ENCODE measurements around the gene IFNA1.

IFNA1 gene

DNA sequence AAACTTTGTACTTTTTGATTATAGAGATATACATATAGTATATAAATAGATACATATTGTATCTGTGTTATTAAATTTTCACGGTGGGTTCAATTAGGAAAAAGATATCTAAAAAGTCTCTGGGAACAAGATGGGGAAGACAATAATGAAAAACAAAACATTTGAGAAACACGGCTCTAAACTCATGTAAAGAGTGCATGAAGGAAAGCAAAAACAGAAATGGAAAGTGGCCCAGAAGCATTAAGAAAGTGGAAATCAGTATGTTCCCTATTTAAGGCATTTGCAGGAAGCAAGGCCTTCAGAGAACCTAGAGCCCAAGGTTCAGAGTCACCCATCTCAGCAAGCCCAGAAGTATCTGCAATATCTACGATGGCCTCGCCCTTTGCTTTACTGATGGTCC, at the start of gene IFNA1:
Gene IFNA1 (plus strand): TSS at position 301 of the 400 bp plus-strand sequence. CDS start 69 bp downstream, at position 370.
- no peak for DNase-seq
- Mint-ChIP-seq H3K4me3 (no peak within 1 kb of the TSS), H3K36me3 (ENCODE audit: low read depth) (no peaks in the 10 kb centered on the region), H3K27ac (no peak within 1 kb of the TSS), H3K9me3 (no peaks in the 10 kb centered on the region), H3K27me3 (peaks cover 6% of the 10 kb centered on the region), H3K4me1 (ENCODE audit: low read depth) (peaks cover 12% of the 10 kb centered on the region)

DNA sequence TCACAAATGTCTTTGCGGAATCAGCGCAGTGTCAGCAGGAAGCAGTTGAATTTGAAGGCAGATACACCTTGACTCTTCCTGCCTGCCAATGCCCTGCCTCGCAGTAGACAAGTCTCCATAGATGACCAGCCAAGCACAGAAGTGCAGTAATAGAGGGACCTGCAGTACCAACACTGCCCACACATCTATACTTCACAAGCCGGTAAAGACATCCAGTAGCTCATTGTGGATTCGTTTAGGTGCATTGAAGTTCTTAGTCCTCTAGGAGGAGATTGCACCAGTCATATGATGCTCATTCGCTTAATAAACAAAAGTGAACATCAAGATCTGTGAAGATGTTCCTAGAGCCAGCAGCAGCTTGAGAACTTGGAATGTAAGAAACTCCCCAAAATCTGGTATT, 48.0 kb upstream of the IFNA1 start:
- Mint-ChIP-seq H3K9me3 (no peaks in the 10 kb centered on the region), H3K27ac (no peak overlapping the region), H3K27me3 (peaks cover 60% of the 10 kb centered on the region)

DNA sequence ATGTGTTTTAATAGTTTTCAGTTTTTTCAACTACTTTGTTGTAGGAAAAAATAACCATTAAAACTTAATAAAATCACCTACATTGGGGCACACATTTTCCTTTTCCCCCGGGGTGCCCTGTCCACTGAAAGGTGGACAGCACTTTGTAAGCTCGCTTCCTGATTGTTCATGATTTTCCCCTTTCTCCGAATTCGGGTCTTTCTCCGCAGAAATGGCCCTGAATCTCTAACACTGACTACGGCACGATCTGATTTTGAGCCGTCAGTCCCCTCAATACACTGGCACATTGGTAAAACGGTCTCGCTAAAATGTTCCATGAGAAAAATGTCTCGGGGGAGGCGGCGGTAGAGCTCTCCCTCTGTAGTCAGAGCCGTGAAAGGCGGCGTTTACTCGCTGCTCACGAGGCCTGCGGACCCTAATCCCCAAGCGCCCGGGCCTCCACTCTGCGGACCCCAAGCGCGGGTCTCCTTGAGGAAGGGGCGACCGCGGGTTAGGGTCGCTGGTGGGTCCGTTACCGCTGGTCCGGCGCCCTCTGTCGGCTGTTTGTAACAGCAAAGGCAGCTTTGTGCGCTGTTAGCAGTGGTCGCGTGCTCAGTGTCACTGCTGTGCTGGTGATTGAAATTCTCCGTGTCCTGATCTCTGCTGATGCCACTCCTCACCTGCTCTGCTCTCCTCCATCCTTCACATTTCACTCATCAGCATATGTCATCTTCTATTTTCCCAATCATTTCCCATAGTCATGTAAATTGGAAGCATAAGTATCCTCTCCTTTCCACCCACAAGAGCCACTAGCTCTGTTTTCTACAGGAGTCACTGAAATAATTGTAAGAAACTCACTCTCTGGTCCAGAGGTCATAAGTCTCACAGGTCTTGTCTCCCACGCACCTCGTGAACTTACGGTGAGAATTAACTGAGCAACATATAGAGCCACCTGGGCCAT, 44.2 kb upstream of the IFNA1 start:
- H3K36me3 Mint-ChIP-seq (ENCODE audit: low read depth), result no peaks in the 10 kb centered on the region
- peak; percentile 79 for DNase-seq
- peaks cover 68% of the 10 kb centered on the region for H3K27me3 Mint-ChIP-seq
- H3K9me3 Mint-ChIP-seq, result no peaks in the 10 kb centered on the region
- no peak overlapping the region for H3K27ac Mint-ChIP-seq
- H3K4me1 Mint-ChIP-seq (ENCODE audit: low read depth), result peaks cover 23% of the 10 kb centered on the region
- peak overlapping the region; percentile 68 for H3K4me3 Mint-ChIP-seq

More for the DNA sequence above, 48.0 kb upstream of the IFNA1 start:
- H3K36me3 Mint-ChIP-seq (ENCODE audit: low read depth), result no peaks in the 10 kb centered on the region
- H3K4me3 Mint-ChIP-seq, result no peak overlapping the region
- DNase-seq, result no peak
- H3K4me1 Mint-ChIP-seq (ENCODE audit: low read depth), result peaks cover 11% of the 10 kb centered on the region

DNA sequence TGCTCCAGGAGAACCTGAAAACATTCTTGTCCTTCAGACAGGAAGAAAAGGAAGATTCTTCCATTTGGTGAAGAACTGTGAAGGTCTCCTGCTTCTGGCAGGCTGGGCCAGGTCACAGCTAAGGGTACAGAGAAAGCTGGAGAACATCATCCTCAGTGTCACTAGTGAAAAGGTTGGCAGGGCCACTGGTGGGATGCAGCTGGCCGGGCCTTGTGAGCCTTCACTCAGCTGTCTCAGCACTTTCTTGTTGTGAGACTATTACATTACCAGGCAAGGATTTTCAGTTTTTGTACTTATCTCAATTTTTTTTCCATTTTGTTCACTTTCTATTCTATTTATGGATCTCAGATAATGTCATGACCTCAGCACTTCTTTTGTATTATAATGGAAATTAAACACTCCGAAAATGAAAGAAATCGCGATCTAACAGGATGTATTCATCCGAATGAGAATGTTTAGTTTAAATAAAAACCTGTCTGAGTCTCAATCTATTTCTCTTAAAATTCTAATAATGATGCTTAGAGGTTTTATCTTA, 41.2 kb upstream of the IFNA1 start:
- Mint-ChIP-seq H3K9me3 (no peaks in the 10 kb centered on the region), H3K4me3 (no peak overlapping the region), H3K4me1 (ENCODE audit: low read depth) (peaks cover 29% of the 10 kb centered on the region), H3K27me3 (peaks cover 74% of the 10 kb centered on the region), H3K36me3 (ENCODE audit: low read depth) (no peaks in the 10 kb centered on the region), H3K27ac (no peak overlapping the region)
- no peak for DNase-seq

DNA sequence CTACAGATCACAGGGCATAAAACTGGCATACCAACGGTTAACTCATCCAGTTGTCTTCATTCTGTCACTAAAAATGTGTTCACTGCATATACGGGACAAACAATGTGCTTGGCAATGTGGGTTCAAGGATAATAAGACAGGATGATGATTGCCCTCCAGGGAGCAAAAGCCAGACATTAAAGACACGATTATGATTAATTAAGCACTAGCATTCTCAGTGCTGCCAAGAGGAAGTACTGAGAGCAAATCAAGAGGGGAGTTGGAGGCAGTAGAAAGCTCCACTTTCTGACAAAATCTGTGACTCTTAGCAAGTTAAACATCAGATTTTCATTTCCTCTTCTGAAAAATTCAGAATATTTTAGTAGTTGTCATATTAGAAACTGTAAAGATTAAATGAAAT, 40.3 kb upstream of the IFNA1 start:
- H3K4me1 Mint-ChIP-seq (ENCODE audit: low read depth), result peaks cover 29% of the 10 kb centered on the region
- peaks cover 78% of the 10 kb centered on the region for H3K27me3 Mint-ChIP-seq
- no peaks in the 10 kb centered on the region for H3K9me3 Mint-ChIP-seq
- H3K27ac Mint-ChIP-seq, result no peak overlapping the region
- H3K36me3 Mint-ChIP-seq (ENCODE audit: low read depth), result no peaks in the 10 kb centered on the region
- no peak for DNase-seq
- no peak overlapping the region for H3K4me3 Mint-ChIP-seq

DNA sequence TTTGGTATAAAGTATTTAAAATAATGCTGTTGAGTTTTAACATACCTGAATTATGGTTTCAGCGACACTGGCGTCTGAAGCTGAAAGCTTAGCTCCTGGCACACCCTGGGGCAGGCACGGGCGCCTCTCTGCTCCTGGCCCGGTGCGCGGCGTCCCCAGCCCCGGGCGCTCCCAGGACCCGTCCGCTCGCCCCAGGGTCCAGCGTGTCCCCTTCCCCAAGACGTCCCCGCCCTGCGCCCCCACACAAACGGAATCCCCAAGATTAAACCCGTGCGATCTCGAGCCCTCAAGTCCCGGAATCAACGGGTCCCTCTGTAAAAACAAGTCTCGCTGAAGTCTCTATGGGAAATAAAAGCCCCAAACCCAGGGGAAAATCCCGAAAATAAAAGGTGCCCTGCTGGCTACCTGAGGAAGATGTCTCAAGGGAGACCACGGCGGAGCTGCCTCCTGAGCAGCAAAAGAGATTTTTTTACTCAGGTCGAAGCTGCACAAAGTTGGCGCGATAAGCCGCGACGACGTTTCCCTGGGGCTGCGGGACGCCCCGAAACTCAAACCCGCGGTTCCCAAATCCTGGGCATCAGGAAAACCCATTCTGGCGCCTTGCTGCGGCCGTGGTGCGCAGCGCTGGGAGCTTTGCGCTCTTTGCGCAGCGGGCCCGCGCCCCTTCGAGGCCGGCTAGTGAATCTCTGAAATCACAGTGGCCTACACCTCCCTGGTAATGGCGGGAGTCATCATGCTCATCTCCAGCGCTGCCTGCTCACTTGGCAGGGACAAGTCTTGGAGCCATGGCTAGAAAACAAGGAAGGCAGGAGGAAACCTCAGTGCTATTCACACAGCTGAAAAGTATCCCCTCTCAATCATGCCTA, 37.6 kb upstream of the IFNA1 start:
- Mint-ChIP-seq H3K4me3 (peak overlapping the region; percentile 65), H3K36me3 (ENCODE audit: low read depth) (no peaks in the 10 kb centered on the region), H3K4me1 (ENCODE audit: low read depth) (peaks cover 18% of the 10 kb centered on the region), H3K9me3 (no peaks in the 10 kb centered on the region), H3K27me3 (peaks cover 57% of the 10 kb centered on the region), H3K27ac (no peak overlapping the region)
- DNase-seq, result peak; percentile 49

DNA sequence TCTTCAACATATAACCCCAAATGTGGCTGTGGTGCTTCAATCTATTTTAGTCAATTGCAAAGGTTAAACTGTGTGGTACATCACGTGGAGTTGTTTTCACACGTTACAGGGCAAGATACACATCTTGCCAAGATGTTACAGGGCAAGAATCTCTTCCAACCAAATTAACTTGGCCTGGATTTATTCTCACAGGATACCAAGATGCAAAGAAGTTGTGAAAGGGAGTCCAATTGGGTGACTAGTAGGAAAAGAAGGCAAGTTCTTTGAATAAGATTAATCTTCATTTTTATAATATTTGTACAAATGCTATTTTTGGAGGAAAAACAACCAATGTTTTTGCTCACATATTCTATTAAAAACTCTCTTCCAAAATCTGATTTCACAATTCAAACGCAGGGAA, 36.1 kb upstream of the IFNA1 start:
- no peak for DNase-seq
- no peaks in the 10 kb centered on the region for H3K9me3 Mint-ChIP-seq
- H3K4me3 Mint-ChIP-seq, result no peak overlapping the region
- peaks cover 42% of the 10 kb centered on the region for H3K27me3 Mint-ChIP-seq
- H3K4me1 Mint-ChIP-seq (ENCODE audit: low read depth), result peaks cover 14% of the 10 kb centered on the region
- H3K36me3 Mint-ChIP-seq (ENCODE audit: low read depth), result no peaks in the 10 kb centered on the region
- no peak overlapping the region for H3K27ac Mint-ChIP-seq

DNA sequence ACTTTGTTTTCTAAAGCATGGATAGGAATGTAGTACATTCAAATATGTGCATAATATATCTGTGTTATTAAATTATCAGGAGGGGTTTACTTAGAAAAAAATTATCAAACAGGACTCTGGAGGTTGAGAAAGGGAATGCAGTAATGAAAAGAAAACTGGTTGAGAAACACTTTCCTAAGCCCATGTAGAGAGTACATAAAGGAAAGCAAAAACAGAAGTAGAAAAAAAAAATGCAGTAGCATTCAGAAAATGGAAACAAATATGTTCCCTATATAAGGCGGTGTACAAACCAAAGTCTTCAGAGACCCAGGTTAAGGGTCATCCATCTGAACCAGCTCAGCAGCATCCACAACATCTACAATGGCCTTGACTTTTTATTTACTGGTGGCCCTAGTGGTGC, 31.4 kb upstream of the IFNA1 start, which contains the start of gene IFNA8:
Gene IFNA8 (plus strand): TSS at position 301 of the 400 bp plus-strand sequence. CDS start 60 bp downstream, at position 361.
- Mint-ChIP-seq H3K4me3 (no peak within 1 kb of the TSS), H3K27ac (no peak within 1 kb of the TSS), H3K36me3 (ENCODE audit: low read depth) (no peaks in the 10 kb centered on the region), H3K4me1 (ENCODE audit: low read depth) (peaks cover 5% of the 10 kb centered on the region), H3K9me3 (no peaks in the 10 kb centered on the region), H3K27me3 (peaks cover 11% of the 10 kb centered on the region)
- no peak for DNase-seq

DNA sequence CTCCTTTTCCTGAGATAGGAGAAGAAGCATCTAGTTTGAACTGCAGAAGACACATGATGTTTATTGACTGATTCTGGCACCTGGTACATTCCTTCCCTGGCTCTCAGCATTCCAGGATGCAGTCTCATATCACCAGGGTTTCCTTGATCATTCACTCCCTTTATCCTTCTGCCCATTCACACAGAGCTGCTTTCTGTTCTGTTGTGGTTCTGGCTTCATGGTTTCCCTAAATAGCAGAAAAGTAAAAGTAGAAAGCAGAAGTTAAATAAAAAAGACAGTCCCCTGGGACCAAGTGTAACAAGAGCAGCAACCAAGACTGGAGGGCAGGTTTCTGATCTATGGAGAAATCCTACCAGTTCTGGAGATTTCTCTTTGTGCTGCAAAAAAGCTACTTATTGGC, 28.1 kb upstream of the IFNA1 start:
- Mint-ChIP-seq H3K27ac (no peak overlapping the region), H3K4me1 (ENCODE audit: low read depth) (peaks cover 6% of the 10 kb centered on the region), H3K4me3 (no peak overlapping the region), H3K9me3 (no peaks in the 10 kb centered on the region), H3K36me3 (ENCODE audit: low read depth) (no peaks in the 10 kb centered on the region), H3K27me3 (peaks cover 3% of the 10 kb centered on the region)
- no peak for DNase-seq

DNA sequence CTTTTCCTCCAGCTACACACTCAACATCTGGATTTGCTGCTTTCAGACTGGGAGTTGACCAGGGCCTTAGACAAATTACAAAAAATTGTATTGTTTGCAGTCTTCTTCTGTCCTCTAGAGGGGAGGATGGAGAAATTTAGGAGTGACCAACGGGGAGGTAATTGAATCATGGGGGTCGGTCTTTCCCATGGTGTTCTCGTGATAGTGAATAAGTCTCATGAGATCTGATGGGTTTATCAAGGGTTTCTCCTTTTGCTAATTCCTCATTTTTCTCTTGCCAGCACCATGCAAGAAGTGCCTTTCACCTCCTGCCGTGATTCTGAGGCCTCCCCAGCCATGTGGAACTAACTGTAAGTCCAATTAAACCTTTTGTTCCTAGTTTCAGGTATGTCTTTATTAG, 27.1 kb upstream of the IFNA1 start:
- DNase-seq, result no peak
- Mint-ChIP-seq H3K4me3 (no peak overlapping the region), H3K9me3 (no peaks in the 10 kb centered on the region)

DNA sequence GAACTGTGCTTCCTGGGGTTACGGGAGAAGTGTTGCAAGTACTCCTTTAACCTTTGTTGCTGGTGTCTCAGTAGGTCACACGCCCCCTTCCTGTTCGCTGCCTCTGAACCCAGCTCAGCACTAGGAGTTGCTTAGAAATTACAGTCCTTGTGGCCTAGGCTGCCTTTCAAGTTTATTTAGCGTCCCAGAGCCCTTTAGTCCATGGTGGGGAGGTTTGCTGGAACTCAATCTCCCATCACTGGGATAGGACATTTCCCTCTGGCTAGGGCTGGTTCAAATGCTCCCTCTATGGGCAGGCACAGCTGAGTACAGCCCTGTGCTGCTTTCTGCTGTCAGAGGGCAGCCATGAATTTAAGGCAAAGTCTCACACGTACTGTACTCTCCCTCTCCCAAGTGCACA, 26.6 kb upstream of the IFNA1 start:
- Mint-ChIP-seq H3K36me3 (ENCODE audit: low read depth) (no peaks in the 10 kb centered on the region), H3K9me3 (no peaks in the 10 kb centered on the region), H3K4me3 (no peak overlapping the region), H3K27ac (no peak overlapping the region), H3K4me1 (ENCODE audit: low read depth) (peaks cover 6% of the 10 kb centered on the region), H3K27me3 (peaks cover 3% of the 10 kb centered on the region)
- no peak for DNase-seq

More for the DNA sequence above, 27.1 kb upstream of the IFNA1 start:
- peaks cover 6% of the 10 kb centered on the region for H3K4me1 Mint-ChIP-seq (ENCODE audit: low read depth)
- peaks cover 3% of the 10 kb centered on the region for H3K27me3 Mint-ChIP-seq
- no peak overlapping the region for H3K27ac Mint-ChIP-seq
- no peaks in the 10 kb centered on the region for H3K36me3 Mint-ChIP-seq (ENCODE audit: low read depth)

DNA sequence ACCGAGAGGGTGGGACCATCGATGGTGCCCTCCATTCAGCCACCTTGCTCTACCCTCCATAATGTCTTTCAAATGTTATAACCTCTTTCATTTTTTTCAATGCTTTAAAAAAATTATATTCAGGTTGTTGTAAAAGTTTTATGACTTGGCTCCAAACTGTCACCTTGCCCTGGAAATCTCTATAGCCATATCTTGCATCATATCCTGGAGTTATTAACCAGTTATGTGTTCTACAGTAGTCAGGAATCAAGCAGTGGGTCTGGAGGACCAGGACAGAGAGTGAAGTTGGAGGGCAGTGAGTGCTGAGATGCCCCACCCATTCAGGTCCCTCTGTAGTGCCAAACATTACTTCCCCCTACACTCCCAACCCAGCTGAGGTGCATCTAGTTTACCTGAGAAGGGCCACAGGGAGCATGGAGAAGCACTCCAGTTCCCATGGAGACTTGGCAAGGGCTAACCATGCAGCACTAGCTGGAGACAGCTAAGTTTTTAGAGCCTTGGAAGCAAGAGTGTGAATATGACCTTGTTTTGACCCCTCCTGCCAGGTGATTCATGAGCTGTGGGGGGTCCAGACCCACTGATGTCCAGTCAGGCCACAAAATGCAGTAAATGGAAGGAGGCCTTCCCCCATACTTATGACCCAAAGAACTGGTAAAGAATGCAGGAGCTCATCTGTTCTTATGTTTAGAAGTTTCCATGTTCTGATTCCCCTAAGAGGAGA, 25.9 kb upstream of the IFNA1 start:
- DNase-seq, result no peak
- Mint-ChIP-seq H3K9me3 (no peaks in the 10 kb centered on the region), H3K4me3 (no peak overlapping the region), H3K4me1 (ENCODE audit: low read depth) (peaks cover 6% of the 10 kb centered on the region), H3K36me3 (ENCODE audit: low read depth) (no peaks in the 10 kb centered on the region), H3K27me3 (peaks cover 3% of the 10 kb centered on the region), H3K27ac (no peak overlapping the region)

DNA sequence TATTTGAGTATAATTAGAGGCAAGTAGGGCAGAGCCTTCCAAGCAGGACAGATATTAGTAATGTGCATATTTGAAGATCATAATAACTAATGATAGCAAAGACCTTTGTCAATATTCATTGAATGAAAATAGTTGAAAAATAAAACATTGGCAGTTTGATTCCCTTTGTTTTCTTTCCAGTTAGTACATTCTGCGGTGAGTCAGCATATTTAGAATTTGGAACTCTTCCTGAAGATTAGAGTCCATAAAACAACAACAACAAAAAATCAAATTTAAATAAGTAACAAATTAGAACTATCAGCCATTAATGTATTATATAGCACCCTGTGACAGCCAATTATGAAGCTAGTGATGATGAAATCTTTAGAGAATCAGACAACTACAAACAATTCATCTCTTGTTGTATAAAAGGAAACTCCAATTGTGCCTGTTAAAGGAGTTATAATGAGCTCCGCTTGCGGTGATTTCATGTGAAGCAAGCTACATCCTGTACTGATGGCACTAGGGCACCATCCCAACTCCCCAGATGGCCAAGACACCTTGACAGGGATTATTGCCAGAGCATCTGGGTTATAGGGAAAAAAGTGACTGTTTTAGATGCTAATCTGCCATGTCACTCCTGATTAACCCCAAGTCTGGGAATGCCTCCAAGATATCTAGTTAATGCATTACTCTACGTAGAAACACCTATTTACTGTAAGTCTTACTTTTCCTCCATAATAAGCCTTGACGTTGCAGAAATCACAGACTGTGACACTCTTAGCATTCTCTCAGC, 24.6 kb upstream of the IFNA1 start:
- H3K27ac Mint-ChIP-seq, result no peak overlapping the region
- H3K4me1 Mint-ChIP-seq (ENCODE audit: low read depth), result peaks cover 6% of the 10 kb centered on the region
- H3K27me3 Mint-ChIP-seq, result peaks cover 3% of the 10 kb centered on the region
- H3K9me3 Mint-ChIP-seq, result no peaks in the 10 kb centered on the region
- no peak for DNase-seq
- H3K4me3 Mint-ChIP-seq, result no peak overlapping the region
- no peaks in the 10 kb centered on the region for H3K36me3 Mint-ChIP-seq (ENCODE audit: low read depth)
